HTERT RPE-1 (cell line): ENCODE data around the gene NCOA7.

ENCODE experiments used
- in situ Hi-C: fragments of 300-500 bp; cut with MboI; formaldehyde crosslinking; loops from 4 replicates; pipeline ENCODE4 v1.14.3; 2020; ENCODE audit warnings: low sequenced_read_pairs

The NCOA7 gene, protein sequence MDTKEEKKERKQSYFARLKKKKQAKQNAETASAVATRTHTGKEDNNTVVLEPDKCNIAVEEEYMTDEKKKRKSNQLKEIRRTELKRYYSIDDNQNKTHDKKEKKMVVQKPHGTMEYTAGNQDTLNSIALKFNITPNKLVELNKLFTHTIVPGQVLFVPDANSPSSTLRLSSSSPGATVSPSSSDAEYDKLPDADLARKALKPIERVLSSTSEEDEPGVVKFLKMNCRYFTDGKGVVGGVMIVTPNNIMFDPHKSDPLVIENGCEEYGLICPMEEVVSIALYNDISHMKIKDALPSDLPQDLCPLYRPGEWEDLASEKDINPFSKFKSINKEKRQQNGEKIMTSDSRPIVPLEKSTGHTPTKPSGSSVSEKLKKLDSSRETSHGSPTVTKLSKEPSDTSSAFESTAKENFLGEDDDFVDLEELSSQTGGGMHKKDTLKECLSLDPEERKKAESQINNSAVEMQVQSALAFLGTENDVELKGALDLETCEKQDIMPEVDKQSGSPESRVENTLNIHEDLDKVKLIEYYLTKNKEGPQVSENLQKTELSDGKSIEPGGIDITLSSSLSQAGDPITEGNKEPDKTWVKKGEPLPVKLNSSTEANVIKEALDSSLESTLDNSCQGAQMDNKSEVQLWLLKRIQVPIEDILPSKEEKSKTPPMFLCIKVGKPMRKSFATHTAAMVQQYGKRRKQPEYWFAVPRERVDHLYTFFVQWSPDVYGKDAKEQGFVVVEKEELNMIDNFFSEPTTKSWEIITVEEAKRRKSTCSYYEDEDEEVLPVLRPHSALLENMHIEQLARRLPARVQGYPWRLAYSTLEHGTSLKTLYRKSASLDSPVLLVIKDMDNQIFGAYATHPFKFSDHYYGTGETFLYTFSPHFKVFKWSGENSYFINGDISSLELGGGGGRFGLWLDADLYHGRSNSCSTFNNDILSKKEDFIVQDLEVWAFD

DNA sequence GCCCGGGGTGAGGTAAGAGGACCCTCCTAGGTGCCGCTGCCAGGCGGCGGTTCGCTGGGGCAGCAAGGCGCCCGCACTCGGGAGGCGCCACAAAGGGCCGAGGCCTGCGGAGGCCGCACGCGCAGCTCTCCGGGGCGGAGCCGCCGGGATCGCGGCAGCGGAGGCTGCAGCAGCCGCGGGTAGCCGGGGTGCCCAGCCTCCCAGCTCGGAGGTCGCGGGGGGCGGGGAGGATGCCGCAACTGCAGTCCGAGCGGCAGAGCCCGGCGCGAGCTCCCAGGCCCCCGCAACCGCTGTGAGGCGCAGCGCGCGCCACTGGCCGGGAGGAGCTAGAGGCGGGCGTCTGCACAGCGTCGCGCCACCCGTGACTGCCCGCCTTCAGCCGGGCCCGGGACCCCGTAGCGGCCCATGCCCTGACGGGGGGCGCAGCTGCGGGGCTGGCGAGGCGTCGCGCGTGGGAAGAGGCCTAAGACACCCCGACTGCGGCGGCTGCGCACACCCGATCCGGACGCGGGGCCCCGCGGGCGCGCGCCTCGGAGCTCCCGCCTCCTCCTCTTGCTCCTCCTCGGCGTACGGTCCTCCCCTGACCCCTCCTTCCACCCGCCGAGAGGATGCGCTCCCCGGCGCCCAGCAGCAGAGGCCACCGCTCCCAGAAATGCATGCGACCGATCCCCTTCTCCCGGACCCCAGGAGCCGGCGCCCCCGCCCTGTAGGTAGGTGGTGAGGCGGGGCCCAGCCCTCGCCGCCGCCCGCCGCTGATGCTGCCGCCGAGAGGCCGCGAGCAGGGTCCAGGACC is at the start of gene NCOA7:
Gene NCOA7 (plus strand): TSS at position 603 of the 793 bp plus-strand sequence. CDS start 24,395 bp downstream, outside the sequence.
- in situ Hi-C loops: no loop called here

DNA sequence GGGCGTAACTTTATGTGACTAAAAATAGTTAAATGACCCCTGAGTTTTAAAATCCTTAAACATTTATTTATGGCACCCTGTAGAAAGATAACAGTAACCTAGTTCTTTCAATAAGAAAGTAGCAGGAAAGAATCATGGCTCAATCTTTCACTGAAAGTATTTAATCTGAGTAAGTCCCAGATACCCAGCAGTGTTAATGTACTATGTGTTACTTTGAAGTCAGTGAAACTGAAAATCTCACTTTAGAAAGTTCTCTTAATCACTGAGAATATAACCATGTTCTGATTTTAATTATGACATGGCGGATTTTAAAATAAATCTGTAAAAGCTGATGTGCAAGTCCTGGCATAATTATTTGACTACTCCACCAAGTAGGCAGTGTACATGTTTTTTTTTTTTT is 49.4 kb upstream of the NCOA7 start:
- in situ Hi-C loops: no loop called here

DNA sequence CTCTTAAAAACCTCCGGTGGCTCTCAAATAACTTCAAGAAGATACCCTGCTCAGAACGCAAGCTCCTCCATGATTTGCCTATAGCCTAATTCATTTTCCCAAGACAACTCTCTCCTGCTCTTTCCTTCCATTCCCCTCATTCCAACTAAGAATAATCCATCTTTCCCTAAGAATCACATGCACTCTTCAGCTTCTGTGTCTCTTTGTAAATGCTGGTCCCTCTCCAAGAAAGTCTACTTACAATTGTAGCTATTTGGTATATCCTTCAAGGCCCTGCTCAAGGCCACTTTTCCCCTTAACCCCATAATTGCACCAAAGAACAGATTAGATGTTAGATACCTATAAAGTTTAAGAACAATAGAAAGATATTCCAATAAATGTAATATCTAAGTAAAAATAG is 48.7 kb upstream of the NCOA7 start:
- in situ Hi-C loops: no loop called here

DNA sequence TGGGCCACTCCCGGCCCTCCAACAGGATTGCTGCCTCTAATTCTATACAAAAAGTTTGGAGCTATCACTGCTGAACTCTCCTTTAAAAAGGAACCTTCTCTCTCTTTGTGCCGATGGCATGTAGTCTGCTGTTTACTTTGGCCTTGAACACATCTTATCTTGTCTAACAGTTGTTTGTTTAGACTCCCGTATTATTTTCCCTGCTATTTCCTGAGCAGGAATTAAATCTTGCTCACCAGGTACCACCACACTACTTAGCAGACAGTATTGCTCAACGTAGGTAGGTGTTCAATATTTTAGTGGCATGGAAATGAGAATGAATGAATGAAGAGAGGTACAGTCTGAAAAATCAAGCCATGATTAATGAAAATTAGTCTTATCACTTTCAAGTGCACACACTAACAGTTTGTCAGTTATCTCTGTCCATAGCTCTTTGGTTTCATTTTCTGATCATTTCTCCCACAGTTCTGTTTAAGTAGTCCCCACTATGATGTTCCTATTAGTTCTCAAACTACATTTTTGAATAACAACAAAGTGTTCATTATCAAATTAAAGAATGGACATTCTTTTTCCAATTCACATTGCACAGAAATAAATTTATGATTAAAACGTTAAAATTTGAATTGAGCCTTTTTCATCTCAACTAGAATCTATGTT is 48.2 kb upstream of the NCOA7 start:
- in situ Hi-C loops: no loop called here

DNA sequence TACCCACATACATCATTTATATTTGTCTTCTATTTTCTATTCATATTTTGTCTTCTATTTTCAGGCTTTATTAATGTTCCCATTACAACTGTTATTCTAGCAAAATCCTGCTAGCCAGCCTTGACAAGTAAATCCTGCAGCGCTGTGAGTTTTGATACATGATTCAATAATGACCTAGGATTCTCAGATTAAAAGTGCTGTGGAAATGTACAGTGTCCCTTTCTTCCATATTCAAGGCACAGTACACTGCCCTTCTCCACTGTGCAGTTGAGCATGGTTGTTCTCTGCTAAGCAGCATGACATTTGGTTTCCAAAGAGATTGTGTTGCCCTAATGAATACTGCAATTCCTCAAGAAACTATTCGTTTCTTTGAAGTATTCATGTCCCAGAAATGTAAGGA is 47.2 kb upstream of the NCOA7 start:
- in situ Hi-C loops: no loop called here

DNA sequence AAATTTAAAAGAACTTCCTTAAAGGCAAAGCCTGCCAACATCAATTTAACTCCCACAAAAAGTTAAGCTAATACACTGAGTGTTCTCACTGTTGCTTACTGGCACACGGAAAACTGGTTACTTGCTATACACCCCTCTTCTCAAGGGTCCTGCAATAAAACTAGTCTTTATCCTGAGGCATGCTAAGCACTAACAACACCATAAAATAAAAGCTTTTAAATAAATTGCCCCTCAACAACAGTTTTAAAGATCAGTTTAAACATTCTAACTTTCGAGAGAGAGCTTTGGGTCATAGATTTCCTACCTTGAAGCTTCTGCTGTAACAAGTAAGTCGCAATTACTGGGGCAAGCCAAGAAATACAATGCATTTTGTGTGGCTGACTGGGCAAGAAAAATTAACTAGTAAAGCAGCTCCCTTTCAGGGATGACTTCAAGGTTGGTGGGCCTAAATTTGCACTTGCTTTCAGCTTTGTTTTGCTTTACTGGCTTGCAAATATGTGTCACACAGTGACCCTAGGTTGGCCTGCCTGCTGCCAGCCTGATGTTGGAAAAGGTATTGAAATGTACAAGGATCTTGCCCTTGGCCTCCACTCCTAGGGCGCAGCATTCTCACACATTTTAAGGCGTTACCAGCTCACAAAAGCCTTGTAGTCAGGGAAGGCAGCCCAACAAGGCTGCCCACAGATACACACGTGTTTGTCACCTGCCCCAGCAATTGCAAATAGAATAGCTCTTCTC is 45.3 kb upstream of the NCOA7 start:
- in situ Hi-C loops: no loop called here

DNA sequence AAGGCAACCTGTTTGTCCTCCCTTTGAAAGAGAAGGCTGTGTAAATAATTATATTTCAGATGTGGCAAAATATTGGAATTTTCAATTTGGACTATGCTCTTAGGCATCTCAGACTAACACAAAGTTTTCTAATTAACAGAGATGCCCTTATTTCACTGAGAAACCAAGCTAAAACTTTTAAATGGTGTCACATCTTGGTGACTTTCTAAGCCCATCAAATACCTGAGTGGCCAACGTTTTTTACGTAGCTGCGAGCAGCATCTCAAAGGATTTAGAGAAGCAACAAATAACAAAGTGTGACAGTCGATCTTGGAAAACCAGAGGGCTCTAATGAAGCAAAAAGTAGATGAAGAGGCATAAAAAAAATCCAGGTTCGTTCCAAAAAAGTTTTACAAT is 44.7 kb upstream of the NCOA7 start:
- in situ Hi-C loops: no loop called here

DNA sequence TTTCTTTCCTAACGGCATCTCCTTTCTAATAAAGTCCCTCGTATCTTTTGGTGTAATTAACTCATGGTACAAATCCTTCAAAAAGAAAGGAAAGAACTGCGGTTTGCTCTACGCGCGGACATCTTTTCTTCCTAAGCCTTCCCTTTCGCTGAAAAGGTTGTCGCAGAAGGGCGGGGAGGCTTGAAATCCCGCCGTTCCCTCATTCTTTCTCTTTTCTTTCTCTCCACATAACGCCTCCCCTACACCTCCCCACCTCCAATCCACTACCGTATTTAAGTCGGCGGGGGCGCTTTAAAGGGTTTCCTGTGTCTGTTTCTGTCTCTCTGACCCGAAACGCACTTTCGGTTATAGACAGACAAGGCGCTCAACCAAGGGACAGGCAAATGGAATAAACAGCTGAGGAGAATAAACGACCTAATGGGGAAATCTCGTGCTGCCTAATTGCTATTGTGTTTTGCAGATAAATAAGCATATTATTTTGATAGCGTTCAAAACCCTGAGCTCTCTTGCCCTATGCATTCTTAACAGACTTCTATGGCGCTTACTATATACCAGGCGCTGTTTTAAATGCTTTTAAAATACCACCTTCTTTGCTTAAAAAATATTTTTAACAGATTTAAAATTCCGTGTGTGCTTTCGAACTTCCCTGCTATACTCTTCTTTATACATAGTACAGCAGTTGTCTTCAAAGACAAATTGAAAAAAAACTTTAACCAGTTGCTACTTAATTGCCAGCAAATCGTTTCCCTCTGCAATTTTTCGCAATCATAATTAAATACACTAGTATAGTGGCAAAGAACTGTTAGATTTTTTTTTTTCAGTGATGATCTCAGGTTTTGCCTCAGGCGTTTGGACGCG is 43.8 kb upstream of the NCOA7 start:
- in situ Hi-C loops: no loop called here

DNA sequence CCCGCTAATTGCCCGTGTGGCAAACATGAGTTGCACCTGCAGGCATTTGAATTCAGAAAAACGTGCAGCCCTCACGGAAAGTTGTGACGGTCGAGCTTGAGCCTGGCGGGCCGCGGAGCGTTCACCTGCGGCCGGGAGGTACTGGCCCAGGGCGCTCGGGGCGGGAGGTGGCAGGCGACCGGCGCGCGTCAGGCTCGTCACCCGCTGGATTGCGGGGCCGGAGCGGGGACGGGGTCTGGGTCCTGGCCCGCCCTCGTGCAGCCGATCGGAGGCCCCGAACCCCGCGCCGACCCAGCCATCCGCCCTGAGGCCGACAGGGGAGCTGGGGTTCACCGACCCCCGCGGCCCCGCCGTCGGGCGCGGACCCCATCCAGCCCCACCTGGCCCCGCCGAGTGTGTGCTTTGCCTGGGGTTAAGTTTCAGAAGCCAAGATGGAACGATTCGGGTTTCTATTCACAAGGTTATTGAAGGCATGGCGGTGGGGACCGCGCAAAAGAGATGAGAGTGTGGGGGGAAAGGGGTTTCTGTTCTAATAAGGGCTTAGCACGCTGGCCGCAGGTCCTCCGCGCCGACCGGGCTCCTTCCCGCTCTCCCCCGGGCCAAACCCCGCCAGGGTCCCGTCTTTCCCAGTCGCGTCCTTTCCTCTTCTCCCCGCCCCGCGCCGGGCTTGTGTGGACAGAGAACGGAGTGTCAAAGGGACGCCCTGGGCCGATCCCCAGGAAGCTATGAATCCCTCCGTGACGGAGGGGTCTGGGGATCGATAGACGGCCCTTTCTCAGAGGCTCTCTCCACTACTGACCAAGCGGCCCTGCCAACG is 43.0 kb upstream of the NCOA7 start:
- in situ Hi-C loops: no loop called here

DNA sequence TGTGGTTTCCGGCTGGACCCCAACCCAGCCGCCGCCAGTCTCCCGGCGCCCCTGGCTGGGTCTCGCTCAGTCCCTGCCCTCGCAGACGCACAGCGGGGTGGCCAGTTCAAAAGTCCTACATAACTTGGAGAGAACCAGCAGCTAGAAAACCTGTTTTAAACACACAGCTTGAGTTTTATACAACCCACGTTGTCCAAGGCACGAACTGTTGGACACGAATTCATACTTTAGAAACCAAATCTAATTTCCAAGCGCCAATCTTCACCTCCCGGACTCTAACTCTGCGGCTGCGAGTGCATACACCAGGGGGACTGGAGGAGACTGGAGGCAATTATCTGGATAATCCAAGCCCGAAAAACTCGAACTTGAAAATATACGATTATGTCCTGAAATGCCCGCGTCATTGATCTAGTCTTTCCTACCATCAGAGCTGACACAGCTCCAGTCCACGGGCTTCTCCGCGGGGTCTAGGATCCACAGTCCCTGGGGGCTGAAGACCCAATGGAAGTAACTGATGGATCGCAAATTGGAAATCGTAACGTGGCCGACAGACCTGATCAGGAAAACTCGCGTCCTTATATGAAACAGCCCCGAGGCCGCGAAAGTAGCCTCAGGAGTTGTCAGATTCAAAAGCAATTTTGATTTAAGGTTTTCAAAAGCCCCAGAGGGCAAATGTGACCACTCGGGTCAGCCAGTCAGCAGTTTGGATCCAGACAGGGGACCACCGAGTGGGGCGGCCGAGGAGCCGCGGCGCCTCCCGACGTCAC is 42.2 kb upstream of the NCOA7 start:
- in situ Hi-C loops: no loop called here

DNA sequence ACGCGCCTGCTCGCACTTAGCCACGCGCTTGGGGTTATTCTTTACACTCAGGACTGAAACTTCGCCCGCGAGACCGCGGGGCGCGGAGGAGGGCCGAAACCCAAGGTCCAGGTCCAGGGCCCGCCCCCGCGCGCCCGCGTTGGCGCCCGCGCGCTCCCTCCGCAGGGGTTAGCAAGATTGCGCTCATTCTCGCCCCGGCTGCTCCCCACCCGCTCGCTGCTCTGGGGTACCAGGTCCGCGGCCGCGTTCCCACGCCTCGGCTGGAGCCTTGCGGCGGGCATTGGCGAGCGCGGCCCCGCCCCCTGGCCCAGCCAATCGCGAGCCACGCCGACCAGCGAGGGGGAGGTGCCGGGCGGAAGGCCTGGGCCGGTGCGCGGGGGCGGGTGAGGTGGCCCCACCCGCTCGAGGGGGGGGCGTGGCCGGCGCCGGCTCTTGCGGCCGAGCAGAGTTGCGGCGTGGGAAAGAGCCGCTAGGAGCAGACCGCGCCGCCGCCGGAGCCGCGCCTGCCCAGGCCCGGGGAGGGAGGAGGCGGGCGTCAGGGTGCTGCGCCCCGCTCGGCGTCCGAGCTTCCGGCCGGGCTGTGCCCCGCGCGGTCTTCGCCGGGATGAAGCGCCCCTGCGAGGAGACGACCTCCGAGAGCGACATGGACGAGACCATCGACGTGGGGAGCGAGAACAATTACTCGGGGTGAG is 41.4 kb upstream of the NCOA7 start, which contains the start of gene HEY2:
Gene HEY2 (plus strand): TSS at position 460 of the 692 bp plus-strand sequence. CDS start 145 bp downstream, at position 605.
- in situ Hi-C loops: no loop called here

DNA sequence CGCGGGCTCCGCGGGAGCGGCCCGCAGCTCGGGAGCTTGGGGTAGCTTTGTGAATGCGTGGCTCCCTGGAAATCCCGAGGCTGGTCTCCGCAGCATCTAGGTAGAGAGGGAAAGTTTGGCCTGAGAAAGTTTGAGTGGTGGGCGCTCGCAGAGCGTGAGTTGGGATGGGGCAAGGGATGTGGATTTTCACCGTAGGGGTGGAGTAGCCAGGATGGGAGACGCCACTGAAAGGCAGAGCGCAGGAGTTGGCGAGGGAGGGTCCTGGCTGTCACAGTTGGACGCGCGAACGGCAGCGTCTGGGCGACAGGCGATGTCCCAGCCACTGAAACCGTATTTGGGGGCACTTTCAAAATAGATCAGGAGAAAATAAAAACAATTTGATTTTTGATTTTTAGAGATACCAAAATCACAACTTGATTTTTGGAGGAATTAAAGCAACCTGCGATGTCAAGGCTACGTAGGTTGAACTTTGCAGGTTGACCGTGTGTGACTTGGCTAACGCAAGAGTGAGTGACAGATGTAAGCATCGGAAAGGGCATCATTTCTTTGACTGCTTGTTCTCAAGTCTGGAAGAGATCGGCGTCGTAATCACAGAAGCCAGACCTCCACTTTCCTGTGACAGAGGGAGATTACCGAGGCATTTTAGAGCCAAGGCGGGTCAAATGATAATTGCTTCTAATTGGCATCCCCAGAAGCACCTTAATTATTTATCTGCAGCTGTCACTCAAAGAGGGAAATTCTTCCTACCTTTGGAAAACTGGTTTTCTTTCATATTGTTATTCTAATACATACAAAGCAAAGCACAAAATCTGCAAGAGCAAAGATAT is 40.7 kb upstream of the NCOA7 start:
- in situ Hi-C loops: loop anchor here (25.0 kb wide), 1 partner anchor 438 kb away; the partner anchor contains the start of gene HDDC2

DNA sequence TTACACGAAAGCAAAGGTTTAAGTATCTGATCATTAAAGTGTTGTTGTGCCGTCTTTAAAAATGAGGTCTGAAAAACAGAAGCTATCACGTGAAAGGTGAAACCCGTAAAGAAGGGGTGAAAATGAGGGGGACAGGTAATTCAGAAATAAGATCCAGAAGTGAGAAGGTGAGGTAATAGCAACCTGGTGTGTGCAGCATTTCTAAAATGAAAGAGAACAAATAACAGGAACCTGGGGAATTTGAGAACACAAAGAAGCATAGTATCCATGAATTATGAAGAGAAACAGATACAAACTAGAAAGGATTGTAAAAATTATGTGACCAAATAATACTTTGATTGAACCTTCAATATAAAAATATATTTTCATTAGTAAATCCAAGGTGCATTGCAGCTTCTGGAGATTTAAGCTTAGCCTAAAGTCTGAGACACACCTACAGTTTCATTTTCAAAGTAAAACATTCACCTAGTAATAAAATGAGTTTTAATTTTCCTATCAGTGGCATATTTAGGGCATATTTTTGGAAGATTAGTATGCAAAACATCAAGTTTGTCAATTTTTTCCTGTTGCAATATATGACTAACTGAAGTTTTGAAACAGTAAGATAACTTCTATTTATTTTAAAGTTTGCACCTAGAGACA is 39.9 kb upstream of the NCOA7 start:
- in situ Hi-C loops: loop anchor here (25.0 kb wide), 1 partner anchor 439 kb away; the partner anchor contains the start of gene HDDC2

DNA sequence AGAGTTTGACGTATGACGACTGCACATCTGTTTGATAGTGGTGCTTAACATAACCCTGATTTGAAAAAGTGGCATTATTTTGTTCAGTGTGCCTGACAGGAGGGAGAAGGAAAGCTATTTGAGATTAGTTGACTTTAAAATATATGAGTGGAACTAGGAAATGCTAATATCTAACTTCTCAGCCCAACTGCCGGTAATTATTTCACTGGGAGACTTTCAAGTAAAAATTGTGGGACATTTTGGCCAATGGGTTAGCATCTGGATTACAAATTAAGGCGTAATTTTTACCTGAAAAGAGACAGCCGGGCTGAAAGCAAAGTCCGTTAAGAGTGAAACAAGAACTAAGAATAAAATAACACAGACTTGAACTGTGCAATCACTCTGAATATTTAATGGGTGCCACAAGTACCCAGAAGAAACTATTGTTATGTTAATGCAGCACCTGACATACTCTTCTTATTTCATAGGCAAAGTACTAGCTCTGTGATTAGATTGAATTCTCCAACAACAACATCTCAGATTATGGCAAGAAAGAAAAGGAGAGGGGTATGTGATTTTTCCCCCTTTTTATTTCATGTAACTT is 39.3 kb upstream of the NCOA7 start:
- in situ Hi-C loops: loop anchor here (25.0 kb wide), 1 partner anchor 439 kb away; the partner anchor contains the start of gene HDDC2

DNA sequence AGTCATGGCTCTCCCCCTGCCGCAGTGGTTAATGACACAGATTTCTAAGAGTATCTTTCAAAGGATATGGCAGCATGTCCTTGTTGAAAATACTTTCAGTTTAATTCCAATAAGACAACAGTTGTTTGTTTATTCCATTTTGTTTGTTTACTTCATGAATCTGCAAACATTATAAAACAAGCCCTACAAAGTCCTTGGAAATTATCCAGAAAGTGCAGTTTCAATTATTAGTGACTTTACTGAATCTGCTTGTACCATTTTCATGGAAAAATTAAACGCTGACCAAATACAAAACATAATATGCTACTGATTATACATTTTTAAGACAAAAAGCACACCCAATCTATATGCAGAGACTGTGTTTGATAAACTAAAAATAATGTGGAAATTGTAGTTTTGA is 38.0 kb upstream of the NCOA7 start:
- in situ Hi-C loops: loop anchor here (25.0 kb wide), 1 partner anchor 440 kb away; the partner anchor contains the start of gene HDDC2
